HuH-7 (cell line): ENCODE measurements around the gene ARF3.

Experiments
- DNase-seq: peaks from one replicate; pipeline ENCODE4 v3.0.0; 2011; ENCODE audit warnings: low spot score

The ARF3 gene

DNA sequence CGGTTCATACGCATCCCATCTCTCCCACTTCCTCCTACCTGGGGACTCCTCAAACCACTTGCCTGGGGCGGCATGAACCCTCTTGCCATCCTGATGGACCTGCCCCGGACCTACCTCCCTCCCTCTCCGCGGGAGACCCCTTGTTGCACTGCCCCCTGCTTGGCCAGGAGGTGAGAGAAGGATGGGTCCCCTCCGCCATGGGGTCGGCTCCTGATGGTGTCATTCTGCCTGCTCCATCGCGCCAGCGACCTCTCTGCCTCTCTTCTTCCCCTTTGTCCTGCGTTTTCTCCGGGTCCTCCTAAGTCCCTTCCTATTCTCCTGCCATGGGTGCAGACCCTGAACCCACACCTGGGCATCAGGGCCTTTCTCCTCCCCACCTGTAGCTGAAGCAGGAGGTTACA, 24.5 kb upstream of the ARF3 start:
- no peak for DNase-seq

DNA sequence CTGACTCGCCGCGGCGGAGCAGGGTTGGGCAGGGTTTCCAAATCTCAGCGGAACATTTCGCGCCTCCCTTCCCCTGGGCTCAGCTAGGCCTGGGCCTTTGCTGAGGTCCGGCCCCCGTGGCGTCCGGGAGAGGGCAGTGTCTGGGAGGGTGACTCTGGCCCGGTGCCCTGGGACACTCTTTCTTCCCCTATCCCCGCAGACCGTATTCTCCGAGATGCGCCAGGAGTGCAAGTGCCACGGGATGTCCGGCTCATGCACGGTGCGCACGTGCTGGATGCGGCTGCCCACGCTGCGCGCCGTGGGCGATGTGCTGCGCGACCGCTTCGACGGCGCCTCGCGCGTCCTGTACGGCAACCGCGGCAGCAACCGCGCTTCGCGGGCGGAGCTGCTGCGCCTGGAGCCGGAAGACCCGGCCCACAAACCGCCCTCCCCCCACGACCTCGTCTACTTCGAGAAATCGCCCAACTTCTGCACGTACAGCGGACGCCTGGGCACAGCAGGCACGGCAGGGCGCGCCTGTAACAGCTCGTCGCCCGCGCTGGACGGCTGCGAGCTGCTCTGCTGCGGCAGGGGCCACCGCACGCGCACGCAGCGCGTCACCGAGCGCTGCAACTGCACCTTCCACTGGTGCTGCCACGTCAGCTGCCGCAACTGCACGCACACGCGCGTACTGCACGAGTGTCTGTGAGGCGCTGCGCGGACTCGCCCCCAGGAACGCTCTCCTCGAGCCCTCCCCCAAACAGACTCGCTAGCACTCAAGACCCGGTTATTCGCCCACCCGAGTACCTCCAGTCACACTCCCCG, 23.9 kb upstream of the ARF3 start:
- DNase-seq = peak; percentile 78

DNA sequence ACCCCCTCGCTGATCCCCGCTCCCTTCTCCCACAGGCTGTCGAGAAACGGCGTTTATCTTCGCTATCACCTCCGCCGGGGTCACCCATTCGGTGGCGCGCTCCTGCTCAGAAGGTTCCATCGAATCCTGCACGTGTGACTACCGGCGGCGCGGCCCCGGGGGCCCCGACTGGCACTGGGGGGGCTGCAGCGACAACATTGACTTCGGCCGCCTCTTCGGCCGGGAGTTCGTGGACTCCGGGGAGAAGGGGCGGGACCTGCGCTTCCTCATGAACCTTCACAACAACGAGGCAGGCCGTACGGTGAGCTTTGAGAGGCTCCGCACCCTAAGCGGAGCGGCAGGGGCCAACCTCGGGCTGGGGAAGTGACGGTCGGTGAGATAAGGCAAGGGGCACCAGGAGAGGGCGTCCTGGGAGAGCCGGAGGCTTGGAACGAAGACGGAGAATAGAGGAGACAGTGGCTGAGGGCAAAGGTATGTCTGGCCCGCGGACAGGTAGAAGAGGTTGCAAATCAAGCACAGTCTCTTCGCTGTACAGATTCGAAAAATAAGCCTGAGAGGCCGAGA, 23.2 kb upstream of the ARF3 start:
- DNase-seq = peak; percentile 94

GRCh38 chr12:48979602-48980388, 22.5 kb upstream of the ARF3 start:
- DNase-seq = peak; percentile 44

GRCh38 chr12:48978741-48979601, 21.7 kb upstream of the ARF3 start:
- DNase-seq = peak; percentile 52

GRCh38 chr12:48978291-48978740, 21.0 kb upstream of the ARF3 start, which contains the start of gene WNT1:
WNT1 (plus strand) TSS chr12:48978322; CDS start chr12:48978651, 329 bp downstream.
- DNase-seq = peak; percentile 43

GRCh38 chr12:48977290-48978281, 20.3 kb upstream of the ARF3 start:
- peak; percentile 86 for DNase-seq

GRCh38 chr12:48973941-48974673, 16.8 kb upstream of the ARF3 start:
- DNase-seq = peak; percentile 71

GRCh38 chr12:48973531-48973930, 16.2 kb upstream of the ARF3 start:
- DNase-seq = peak; percentile 48

- DNase-seq = no peak
Measured at GRCh38 chr12:48972952-48973483, 15.7 kb upstream of the ARF3 start.

DNA sequence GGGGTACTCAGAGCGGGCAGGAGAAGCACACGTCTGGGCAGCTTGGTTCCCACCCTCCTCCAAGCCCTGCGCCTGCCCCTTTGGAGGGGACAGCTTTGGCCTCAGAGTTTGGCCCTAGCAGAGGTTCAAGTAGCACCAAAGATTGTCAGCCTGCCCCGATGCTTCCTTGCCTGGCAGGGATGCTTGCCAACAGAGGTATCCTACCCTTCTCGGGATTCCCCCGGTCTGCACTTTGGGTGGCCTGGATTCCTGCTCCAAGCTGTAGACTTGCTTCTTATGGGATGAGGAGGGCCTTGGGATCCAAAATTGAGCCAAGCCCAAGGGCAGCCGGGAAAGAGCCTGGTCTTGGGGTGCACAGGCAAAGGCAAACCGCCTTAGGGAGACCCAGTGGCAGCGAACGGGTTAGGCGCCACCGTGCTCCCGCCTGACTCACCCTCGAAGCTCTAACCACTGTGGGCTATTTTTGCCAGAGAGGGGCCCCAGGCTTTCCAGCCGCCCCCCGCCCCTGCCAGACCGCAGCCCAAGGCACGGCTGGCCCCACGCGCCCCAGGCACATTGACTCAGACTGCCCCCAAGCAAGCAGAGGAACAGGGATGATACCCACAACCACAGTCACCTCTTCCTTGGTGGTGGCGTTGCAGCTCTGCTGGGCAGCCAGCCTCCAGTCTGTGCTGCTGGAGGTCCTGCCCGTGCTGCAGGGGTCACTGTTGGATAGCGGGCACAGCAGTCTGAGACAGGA, 15.1 kb upstream of the ARF3 start:
- DNase-seq = no peak

GRCh38 chr12:48970702-48971334, 13.5 kb upstream of the ARF3 start:
- DNase-seq = no peak

DNA sequence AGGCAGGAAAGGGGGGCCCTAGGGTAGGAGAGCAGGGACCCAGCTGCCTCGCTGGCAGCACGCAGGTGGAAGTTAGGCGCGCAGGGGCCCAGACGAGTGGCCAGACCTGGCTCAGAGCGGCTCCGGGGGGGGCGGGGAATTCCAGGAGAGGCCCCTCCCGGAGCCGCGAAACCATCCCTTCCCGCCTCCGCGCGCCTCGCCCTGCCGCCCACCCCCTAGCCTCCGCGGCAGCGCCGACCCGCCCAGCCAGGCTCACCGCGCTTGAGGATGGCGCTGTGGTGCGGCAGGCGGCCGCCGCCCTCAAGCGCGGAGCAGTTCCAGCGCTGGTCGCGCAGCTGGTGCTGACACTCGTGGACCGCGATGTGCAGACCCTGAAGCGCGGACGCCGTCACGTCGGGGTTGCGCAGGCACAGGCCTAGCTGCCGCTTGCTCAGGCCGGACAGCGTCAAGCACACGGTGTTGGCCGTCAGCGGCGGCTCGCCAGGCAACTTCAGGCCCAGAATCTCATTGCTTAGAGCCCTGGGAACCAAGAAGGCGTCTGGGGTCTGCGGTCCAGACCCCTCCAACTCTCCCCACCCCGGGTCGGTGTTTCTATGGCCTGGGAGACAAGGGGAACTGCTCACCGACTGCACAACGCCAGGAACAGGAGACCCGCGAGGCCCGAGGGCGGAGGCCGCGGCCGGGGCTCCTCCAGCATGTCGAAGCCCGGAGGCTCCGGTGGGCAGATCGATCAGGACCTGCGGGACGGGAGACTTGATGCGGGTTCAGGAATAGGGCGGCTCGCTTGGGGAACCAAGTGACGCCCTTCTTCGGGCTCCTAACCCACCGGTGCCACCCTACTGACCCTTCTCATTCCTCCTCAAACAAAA, 12.8 kb upstream of the ARF3 start:
- DNase-seq = peak; percentile 74

DNA sequence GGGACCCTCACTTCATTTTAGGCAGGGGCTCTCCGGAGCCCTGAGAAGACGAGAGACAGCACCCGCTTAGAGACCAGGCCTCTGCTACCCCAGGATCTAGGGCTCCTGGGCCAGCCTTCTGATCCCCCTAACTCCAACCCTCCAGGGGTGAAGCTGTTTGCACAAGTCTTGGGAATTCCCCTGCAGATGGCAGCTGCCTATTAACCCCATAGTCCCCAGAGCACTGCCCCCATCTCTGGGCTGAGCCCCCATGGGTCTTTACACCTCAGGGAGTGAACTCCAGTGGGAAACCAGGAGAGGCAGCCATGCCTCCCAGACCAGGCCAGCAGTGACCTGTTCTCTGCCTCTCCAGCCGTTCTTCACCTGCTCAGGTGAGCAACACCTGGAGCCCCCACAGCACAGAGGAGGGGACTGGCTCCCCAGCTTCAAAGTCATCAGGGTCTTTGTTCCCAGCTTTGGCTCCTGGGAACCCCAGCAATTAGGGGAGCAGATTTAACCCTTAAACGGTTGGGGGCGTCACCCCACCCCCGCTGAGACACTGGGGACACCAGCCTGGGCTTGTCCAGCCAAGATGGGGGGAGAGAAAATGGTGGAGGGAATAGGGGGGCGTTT, 12.0 kb upstream of the ARF3 start:
- DNase-seq = no peak

GRCh38 chr12:48968467-48968866, 11.2 kb upstream of the ARF3 start:
- DNase-seq = no peak

GRCh38 chr12:48967991-48968390, 10.7 kb upstream of the ARF3 start:
- no peak for DNase-seq
